H1 (cell line): ENCODE results near the gene EPHA10. TPM values are rescaled to one million over a fixed set of nuclear protein-coding genes. Genes with fewer than 3 reads are reported as not detected.

Experiments used
- CTCF ChIA-PET: fragments of 300-600 bp; sonication (Branson Sonifier 250); formaldehyde crosslinking; loops from one replicate; lab custom pipeline; 2021; ENCODE audit not compliant: partially characterized antibody; lab: Charles Lee
- POLR2A ChIA-PET: fragments of 300-600 bp; sonication (Branson Sonifier 250); formaldehyde crosslinking; loops from one replicate; lab custom pipeline; 2021; ENCODE audit warnings: inconsistent platforms; ENCODE audit not compliant: partially characterized antibody; lab: Charles Lee
- DNase-seq, 2 experiments: peaks; one replicate each; pipeline versions ENCODE4 v3.0.0 to v3.0.0-alpha.2; 2010 to 2022; ENCODE audit warnings: low spot score in 2 of 2, low read depth in 1 of 2, mixed read lengths in 1 of 2
- FAIRE-seq: peaks from 2 replicates; lab custom pipeline; 2011; peaks lifted over from hg19 to GRCh38; lab: Jason Lieb, UNC
- H2AFZ ChIP-seq: 2 replicates; pipeline ENCODE4 v1.8.1; 2012; ENCODE audit warnings: low read length, inconsistent platforms
- H2AK5ac ChIP-seq: 2 replicates; pipeline ENCODE4 v1.6.1; 2013; ENCODE audit warnings: low read depth, low read length
- H2BK120ac ChIP-seq: replicated peaks from 2 replicates; pipeline ENCODE3; 2013; ENCODE audit warnings: low read depth, low read length, inconsistent platforms
- H2BK12ac ChIP-seq: 2 replicates; pipeline ENCODE4 v1.6.1; 2013; ENCODE audit warnings: low read depth, low read length
- H2BK15ac ChIP-seq: 2 replicates; pipeline ENCODE4 v1.6.1; 2013; ENCODE audit warnings: low read length
- H2BK20ac ChIP-seq: 2 replicates; pipeline ENCODE4 v1.6.1; 2013; ENCODE audit warnings: low read length
- H2BK5ac ChIP-seq: 2 replicates; pipeline ENCODE4 v1.6.1; 2013; ENCODE audit warnings: low read depth, low read length
- H3K14ac ChIP-seq: 2 replicates; pipeline ENCODE4 v1.6.1; 2013; ENCODE audit warnings: inconsistent platforms; ENCODE audit not compliant: insufficient read length
- H3K18ac ChIP-seq: 2 replicates; pipeline ENCODE4 v1.6.1; 2013; ENCODE audit warnings: low read length; ENCODE audit errors: extremely low read depth
- H3K23ac ChIP-seq: 2 replicates; pipeline ENCODE4 v1.6.1; 2013; ENCODE audit warnings: inconsistent platforms; ENCODE audit not compliant: insufficient read length
- H3K23me2 ChIP-seq: 2 replicates; pipeline ENCODE4 v1.6.1; 2013; ENCODE audit warnings: low read depth, low read length
- H3K27ac ChIP-seq: 2 replicates; pipeline ENCODE4 v1.6.1; 2011; ENCODE audit warnings: low read depth, low read length, inconsistent platforms
- H3K27me3 ChIP-seq, 4 experiments: replicated peaks in 1 of 4; 1 replicate in 1 of 4; 2 replicates in 3 of 4; pipeline versions ENCODE4 v1.6.1 to v1.8.1; 2011 to 2013; ENCODE audit warnings: low read length in 3 of 4, mild to moderate bottlenecking in 3 of 4, inconsistent platforms in 2 of 4, mixed read lengths in 2 of 4, moderate library complexity in 1 of 4; ENCODE audit not compliant: control insufficient read depth in 3 of 4, insufficient read depth in 3 of 4; ENCODE audit errors: extremely low read depth in 1 of 4
- H3K36me3 ChIP-seq, 4 experiments: 2 replicates each; pipeline versions ENCODE4 v1.6.1 to v1.8.1; 2011 to 2013; ENCODE audit warnings: mild to moderate bottlenecking in 4 of 4, low read length in 3 of 4, moderate library complexity in 2 of 4, control low read depth in 1 of 4, inconsistent platforms in 1 of 4; ENCODE audit not compliant: insufficient read depth in 4 of 4, control insufficient read depth in 2 of 4
- H3K4ac ChIP-seq: replicated peaks from 2 replicates; pipeline ENCODE3; 2013; ENCODE audit warnings: low read length, low read depth, mixed read lengths, inconsistent platforms; ENCODE audit not compliant: insufficient read length
- H3K4me1 ChIP-seq, 4 experiments: replicated peaks in 1 of 4; 1 replicate in 1 of 4; 2 replicates in 3 of 4; pipeline versions ENCODE4 v1.6.1 to v1.8.1; 2011 to 2013; ENCODE audit warnings: low read length in 3 of 4, inconsistent platforms in 2 of 4, mixed read lengths in 1 of 4; ENCODE audit not compliant: insufficient read depth in 4 of 4, control insufficient read depth in 3 of 4
- H3K4me2 ChIP-seq, 2 experiments: 2 replicates each; pipeline versions ENCODE4 v1.6.1 to v1.8.1; 2011 to 2013; ENCODE audit warnings: low read depth in 2 of 2, low read length in 2 of 2, control low read depth in 1 of 2, inconsistent platforms in 1 of 2, mild to moderate bottlenecking in 1 of 2; ENCODE audit not compliant: insufficient read depth in 1 of 2
- H3K4me3 ChIP-seq, 4 experiments: fragments of 200-600, 300-600 bp in 1 of 4; sonication (generic), shearing (Covaris generic), sonication (Bioruptor Twin) in 1 of 4; 2 replicates each; pipeline versions ENCODE4 v1.5.1 to v1.8.1; 2011 to 2016; ENCODE audit warnings: low read length in 4 of 4, low read depth in 3 of 4, control low read depth in 2 of 4, inconsistent platforms in 2 of 4, mild to moderate bottlenecking in 2 of 4, mixed read lengths in 1 of 4, moderate library complexity in 1 of 4; ENCODE audit not compliant: insufficient read depth in 2 of 4; ENCODE audit errors: extremely low read depth in 1 of 4
- H3K56ac ChIP-seq: replicated peaks from 2 replicates; pipeline ENCODE3; 2013; ENCODE audit warnings: low read depth, mild to moderate bottlenecking, mixed read lengths, low read length, inconsistent platforms; ENCODE audit not compliant: insufficient read length
- H3K79me1 ChIP-seq: 2 replicates; pipeline ENCODE4 v1.6.1; 2013; ENCODE audit warnings: low read depth, low read length, control low read depth
- H3K79me2 ChIP-seq, 2 experiments: 2 replicates each; pipeline versions ENCODE4 v1.6.1 to v1.8.1; 2012 to 2013; ENCODE audit warnings: low read length in 2 of 2, mild to moderate bottlenecking in 2 of 2, inconsistent platforms in 1 of 2; ENCODE audit not compliant: insufficient read depth in 2 of 2, control insufficient read depth in 1 of 2
- H3K9ac ChIP-seq, 4 experiments: replicated peaks in 1 of 4; 1 replicate in 1 of 4; 2 replicates in 3 of 4; pipeline versions ENCODE4 v1.6.1 to v1.8.1; 2011 to 2013; ENCODE audit warnings: low read depth in 3 of 4, low read length in 3 of 4, control low read depth in 2 of 4, mild to moderate bottlenecking in 2 of 4, moderate library complexity in 2 of 4, inconsistent platforms in 1 of 4; ENCODE audit errors: extremely low read depth in 1 of 4
- H3K9me3 ChIP-seq, 2 experiments: 2 replicates each; pipeline versions ENCODE4 v1.6.1 to v1.8.1; 2012 to 2013; ENCODE audit warnings: mild to moderate bottlenecking in 2 of 2, moderate library complexity in 2 of 2, control low read depth in 1 of 2, inconsistent platforms in 1 of 2, low read depth in 1 of 2, low read length in 1 of 2, mixed read lengths in 1 of 2; ENCODE audit not compliant: insufficient read depth in 2 of 2
- H4K20me1 ChIP-seq, 2 experiments: replicated peaks in 1 of 2; 2 replicates each; pipeline versions ENCODE3 to v1.8.1; 2011 to 2013; ENCODE audit warnings: inconsistent platforms in 2 of 2, low read length in 2 of 2, mild to moderate bottlenecking in 1 of 2; ENCODE audit not compliant: insufficient read depth in 2 of 2, control insufficient read depth in 1 of 2
- H4K5ac ChIP-seq: 2 replicates; pipeline ENCODE4 v1.6.1; 2013; ENCODE audit warnings: low read length, low read depth, mixed read lengths, inconsistent platforms; ENCODE audit not compliant: insufficient read length
- H4K8ac ChIP-seq: 2 replicates; pipeline ENCODE4 v1.8.0; 2013; ENCODE audit warnings: mild to moderate bottlenecking, moderate library complexity, low read length, inconsistent platforms; ENCODE audit not compliant: insufficient read depth; ENCODE audit errors: extremely low read depth
- H4K91ac ChIP-seq: replicated peaks from 2 replicates; pipeline ENCODE3; 2013; ENCODE audit warnings: low read length, mixed read lengths, inconsistent platforms; ENCODE audit not compliant: insufficient read length
- CHD2 ChIP-seq: IDR thresholded peaks from 2 replicates; pipeline ENCODE4 v1.6.1; 2012; ENCODE audit warnings: low read length, improper control_type of control experiment
- JUN ChIP-seq: IDR thresholded peaks from 2 replicates; pipeline ENCODE4 v1.6.1; 2011; ENCODE audit warnings: low read depth, mild to moderate bottlenecking, improper control_type of control experiment, low read length
- KDM4A ChIP-seq: IDR thresholded peaks from one replicate; pipeline ENCODE4 v1.7.1; 2012; ENCODE audit warnings: low read depth, mild to moderate bottlenecking, moderate library complexity, low read length, inconsistent platforms; ENCODE audit not compliant: severe bottlenecking
- MAX ChIP-seq: IDR thresholded peaks from 2 replicates; pipeline ENCODE4 v1.6.1; 2012; ENCODE audit warnings: inconsistent platforms
- NRF1 ChIP-seq: IDR thresholded peaks from 2 replicates; pipeline ENCODE4 v1.6.1; 2011; ENCODE audit warnings: mild to moderate bottlenecking, low read depth, low read length, improper control_type of control experiment
- PHF8 ChIP-seq: fragments of 200-600 bp; sonication (generic); conservative IDR thresholded peaks from 2 replicates; pipeline ENCODE4 v1.7.1; 2012; ENCODE audit warnings: low read depth, mild to moderate bottlenecking, inconsistent platforms, low read length, moderate library complexity
- RNF2 ChIP-seq: fragments of 200-900, 300-1000 bp; sonication (generic); IDR thresholded peaks from 2 replicates; pipeline ENCODE4 v1.7.1; 2016; ENCODE audit warnings: borderline replicate concordance, low read depth, mild to moderate bottlenecking, antibody characterized with exemption, low read length; ENCODE audit not compliant: poor library complexity, severe bottlenecking; ENCODE audit errors: missing control alignments
- TAF1 ChIP-seq: IDR thresholded peaks from 2 replicates; pipeline ENCODE4 v1.6.1; 2011; ENCODE audit warnings: mild to moderate bottlenecking, low read depth, low read length
- TBP ChIP-seq: IDR thresholded peaks from 2 replicates; pipeline ENCODE4 v1.6.1; 2011; ENCODE audit warnings: low read depth, low read length, improper control_type of control experiment
- USF2 ChIP-seq: IDR thresholded peaks from 2 replicates; pipeline ENCODE4 v1.6.1; 2011; ENCODE audit warnings: low read length, improper control_type of control experiment
- WGBS, 2 experiments: shearing (Covaris generic) in 1 of 2; methylation state at CpG; one replicate each; pipeline versions ENCODE4 v1.1.6 to v1.1.7; 2013 to 2015; ENCODE audit warnings: low lambda C conversion rate in 2 of 2, mixed read lengths in 2 of 2, inconsistent platforms in 1 of 2, low coverage in 1 of 2, missing lambda C conversion rate in 1 of 2; ENCODE audit not compliant: insufficient replicate concordance in 2 of 2, insufficient coverage in 1 of 2, insufficient read length in 1 of 2; ENCODE audit errors: extremely low coverage in 1 of 2, missing lambda C conversion rate in 1 of 2; 5-methylcytosine and 5-hydroxymethylcytosine counted together
- polyA plus RNA-seq, 7 experiments: library from polyadenylated mRNA; depleted of rRNA in 3 of 7; stranded (reverse) in 5 of 7; unstranded in 2 of 7; fragments of >200 nt in 5 of 7; fragments of 200-250 nt in 2 of 7; gene quantifications; 1 replicate in 5 of 7; 2 replicates in 1 of 7; 4 replicates in 1 of 7; pipeline versions ENCODE4 v1.2.1 to v1.2.3, GENCODE V29; 2011 to 2013; ENCODE audit warnings: missing spikeins in 2 of 7, mixed read lengths in 2 of 7
- total RNA-seq: library from RNA; stranded (reverse); fragmentation: NEBNext Ultra II Directional; extraction: Animal tissue kit (Norgen Biotek cat#: 25700); gene quantifications from 2 replicates; pipeline ENCODE4 v1.2.1, GENCODE V29; 2021

Gene EPHA10
- total and polyA plus RNA-seq, 2 of the 8 experiments (the other 6 are each of a cell fraction or from before 2014, with no cell fraction given): 0.54 to 1.0 TPM

- no peak overlapping the region for H2AK5ac ChIP-seq
- no peak overlapping the region for H2BK20ac ChIP-seq
- no peak overlapping the region for H2BK120ac ChIP-seq
- no peak overlapping the region for H3K18ac ChIP-seq
- H4K8ac ChIP-seq: no peak overlapping the region
- H2BK12ac ChIP-seq: no peak overlapping the region
- H3K4me1 ChIP-seq: no peaks in the 10 kb centered on the region; a peak in 1 of 7 replicates
- H2BK5ac ChIP-seq: no peak overlapping the region
- no peak overlapping the region for H3K23ac ChIP-seq
- H2AFZ ChIP-seq: no peak overlapping the region
- no peaks in the 10 kb centered on the region for H3K79me1 ChIP-seq
- H3K4me3 ChIP-seq: no peak overlapping the region
- H3K27me3 ChIP-seq: no peaks in the 10 kb centered on the region
- H3K27ac ChIP-seq: no peak overlapping the region
- ChIA-PET CTCF (interaction anchor here (0.6 to 1.5 kb wide), 4 partner anchors 9 to 94 kb away, joined by 3 to 4 read pairs (median 4); no protein-coding TSS in a partner anchor), POLR2A (interaction anchor here (0.7 kb wide), 1 partner anchor 117 kb away, joined by 3 read pairs; no protein-coding TSS in a partner anchor)
- no peak overlapping the region for H3K9ac ChIP-seq
- H3K9me3 ChIP-seq: no peaks in the 10 kb centered on the region
- FAIRE-seq: no peak
- H3K23me2 ChIP-seq: no peaks in the 10 kb centered on the region; the same call in 1 of the 2 replicates
- no peak overlapping the region for H3K14ac ChIP-seq
- peaks cover 0 to 2% of the 10 kb centered on the region in 2 experiments; a peak in 1 of 4 replicates for H3K79me2 ChIP-seq
- H4K91ac ChIP-seq: no peak overlapping the region
- H4K20me1 ChIP-seq: peaks cover 0 to 4% of the 10 kb centered on the region in 2 experiments
- no peak overlapping the region for H3K56ac ChIP-seq
- WGBS, 2 experiments: 88% methylated on average over 2 of the region's 2 CpGs; no CpG with 5 or more reads in 1 of the 2 experiments
- no peak for TF ChIP-seq MAX
- TF ChIP-seq TBP: no peak
- no peak for TF ChIP-seq NRF1
- no peak for TF ChIP-seq USF2
- no peak for TF ChIP-seq TAF1
- no peak for TF ChIP-seq JUN
- no peak for TF ChIP-seq RNF2
- no peak for TF ChIP-seq PHF8
- no peak for TF ChIP-seq KDM4A
- no peak for TF ChIP-seq CHD2
- H2BK15ac ChIP-seq: no peak overlapping the region
- DNase-seq: no peak
- no peak overlapping the region for H3K4ac ChIP-seq
- no peak overlapping the region for H4K5ac ChIP-seq
- peaks cover 13 to 55% (median 47%) of the 10 kb centered on the region in 4 experiments; a peak in 7 of 8 replicates for H3K36me3 ChIP-seq
- no peak overlapping the region for H3K4me2 ChIP-seq
Measured at GRCh38 chr1:37697737-37698136, 67.2 kb downstream of the EPHA10 start.
